Skeletal muscle satellite cell (primary cell): ENCODE measurements around the gene PYGO1.
A peak's percentile ranks its signal among the peaks of the same experiment; 100 is the strongest.
"Not testable (repeated sequence)": the region's sequence is repeated elsewhere in the genome, so short reads cannot be mapped to it uniquely, and the experiment has no call there.

Experiments
- H3K27me3 ChIP-seq: 2 replicates; pipeline ENCODE4 v1.7.0; 2013; ENCODE audit warnings: low read length; ENCODE audit not compliant: control insufficient read depth, insufficient read depth
- H3K36me3 ChIP-seq: 2 replicates; pipeline ENCODE4 v1.7.0; 2013; ENCODE audit warnings: mild to moderate bottlenecking, control low read depth, low read length; ENCODE audit not compliant: insufficient read depth
- H3K4me1 ChIP-seq: 2 replicates; pipeline ENCODE4 v1.7.0; 2013; ENCODE audit warnings: low read length; ENCODE audit not compliant: control insufficient read depth, insufficient read depth
- H3K4me2 ChIP-seq: 2 replicates; pipeline ENCODE4 v1.7.0; 2013; ENCODE audit warnings: mild to moderate bottlenecking, low read length
- H3K4me3 ChIP-seq: 2 replicates; pipeline ENCODE4 v1.7.0; 2013; ENCODE audit warnings: low read length
- H3K9ac ChIP-seq: 2 replicates; pipeline ENCODE4 v1.7.0; 2013; ENCODE audit warnings: mild to moderate bottlenecking, low read depth, low read length, moderate library complexity
- H3K9me3 ChIP-seq: replicated peaks from 2 replicates; pipeline ENCODE4 v1.7.0; 2013; ENCODE audit warnings: mild to moderate bottlenecking, control low read depth, low read length

PYGO1 gene

GRCh38 chr15:55498109-55498938, 89.8 kb downstream of the PYGO1 start:
- peak overlapping the region; percentile 83 for H3K4me3 ChIP-seq
- peak overlapping the region; percentile 80 for H3K4me2 ChIP-seq
- H3K4me1 ChIP-seq, H3K36me3 ChIP-seq, H3K9me3 ChIP-seq, H3K27me3 ChIP-seq: not testable (repeated sequence)
- peak overlapping the region; percentile 47 for H3K9ac ChIP-seq

- H3K4me2 ChIP-seq: no peak overlapping the region
- H3K4me3 ChIP-seq: no peak overlapping the region
- no peak overlapping the region for H3K9ac ChIP-seq
- peaks cover 4% of the 10 kb centered on the region for H3K4me1 ChIP-seq
- H3K9me3 ChIP-seq: no peaks in the 10 kb centered on the region
- no peaks in the 10 kb centered on the region for H3K27me3 ChIP-seq
- no peaks in the 10 kb centered on the region for H3K36me3 ChIP-seq
Measured at GRCh38 chr15:55496716-55497115, 91.4 kb downstream of the PYGO1 start.

- H3K4me2 ChIP-seq: no peak overlapping the region
- no peaks in the 10 kb centered on the region for H3K36me3 ChIP-seq
- H3K4me1 ChIP-seq: peaks cover 4% of the 10 kb centered on the region
- H3K4me3 ChIP-seq: no peak overlapping the region
- no peak overlapping the region for H3K9ac ChIP-seq
- no peaks in the 10 kb centered on the region for H3K27me3 ChIP-seq
- H3K9me3 ChIP-seq: no peaks in the 10 kb centered on the region
Measured at GRCh38 chr15:55494931-55495330, 93.2 kb downstream of the PYGO1 start.

GRCh38 chr15:55488952-55489600, 99.1 kb downstream of the PYGO1 start:
- H3K36me3 ChIP-seq, H3K9ac ChIP-seq, H3K4me1 ChIP-seq, H3K9me3 ChIP-seq, H3K4me2 ChIP-seq, H3K27me3 ChIP-seq, H3K4me3 ChIP-seq: not testable (repeated sequence)
